ENCODE data around the gene TDRD1. TPM values are rescaled to one million over a fixed set of nuclear protein-coding genes. Genes with fewer than 3 reads are reported as not detected.

TDRD1 gene
- total RNA-seq, 1 donor from 2014 or later = not detected

GRCh38 chr10:114221235-114221634, 42.1 kb downstream of the TDRD1 start:
- H3K4me3 ChIP-seq (ENCODE audit: low read depth, low read length) = no peak overlapping the region
- no peak for DNase-seq (ENCODE audit: low read depth)
- no peak for TF ChIP-seq CTCF (conservative IDR thresholded peaks at IDR 0.05; ENCODE audit: low read depth, low read length)

- H3K4me3 ChIP-seq (ENCODE audit: low read depth, low read length) = no peak overlapping the region
- DNase-seq (ENCODE audit: low read depth) = no peak
- no peak for TF ChIP-seq CTCF (conservative IDR thresholded peaks at IDR 0.05; ENCODE audit: low read depth, low read length)
Observed at GRCh38 chr10:114223066-114223465, 43.9 kb downstream of the TDRD1 start.

- TF ChIP-seq CTCF (conservative IDR thresholded peaks at IDR 0.05; ENCODE audit: low read depth, low read length) = no peak
- H3K4me3 ChIP-seq (ENCODE audit: low read depth, low read length) = no peak overlapping the region
- DNase-seq (ENCODE audit: low read depth) = no peak
Observed at GRCh38 chr10:114228156-114228555, 49.0 kb downstream of the TDRD1 start.

- TF ChIP-seq CTCF (conservative IDR thresholded peaks at IDR 0.05; ENCODE audit: low read depth, low read length) = no peak
- no peak overlapping the region for H3K4me3 ChIP-seq (ENCODE audit: low read depth, low read length)
- DNase-seq (ENCODE audit: low read depth) = no peak
Observed at GRCh38 chr10:114232561-114233176, 53.5 kb downstream of the TDRD1 start.

- H3K4me3 ChIP-seq (ENCODE audit: low read depth, low read length) = no peak overlapping the region
- no peak for TF ChIP-seq CTCF (conservative IDR thresholded peaks at IDR 0.05; ENCODE audit: low read depth, low read length)
- no peak for DNase-seq (ENCODE audit: low read depth)
Observed at GRCh38 chr10:114233482-114233881, 54.3 kb downstream of the TDRD1 start.

GRCh38 chr10:114234132-114234531, 55.0 kb downstream of the TDRD1 start:
- TF ChIP-seq CTCF (conservative IDR thresholded peaks at IDR 0.05; ENCODE audit: low read depth, low read length) = no peak
- H3K4me3 ChIP-seq (ENCODE audit: low read depth, low read length) = no peak overlapping the region
- no peak for DNase-seq (ENCODE audit: low read depth)

Measured in epithelial cell of proximal tubule (primary cell).